ENCODE data around the gene SLC4A1. TPM values are rescaled to one million over a fixed set of nuclear protein-coding genes. Genes with fewer than 3 reads are reported as not detected.

Gene SLC4A1
- total RNA-seq, 1 donor, result not detected

DNA sequence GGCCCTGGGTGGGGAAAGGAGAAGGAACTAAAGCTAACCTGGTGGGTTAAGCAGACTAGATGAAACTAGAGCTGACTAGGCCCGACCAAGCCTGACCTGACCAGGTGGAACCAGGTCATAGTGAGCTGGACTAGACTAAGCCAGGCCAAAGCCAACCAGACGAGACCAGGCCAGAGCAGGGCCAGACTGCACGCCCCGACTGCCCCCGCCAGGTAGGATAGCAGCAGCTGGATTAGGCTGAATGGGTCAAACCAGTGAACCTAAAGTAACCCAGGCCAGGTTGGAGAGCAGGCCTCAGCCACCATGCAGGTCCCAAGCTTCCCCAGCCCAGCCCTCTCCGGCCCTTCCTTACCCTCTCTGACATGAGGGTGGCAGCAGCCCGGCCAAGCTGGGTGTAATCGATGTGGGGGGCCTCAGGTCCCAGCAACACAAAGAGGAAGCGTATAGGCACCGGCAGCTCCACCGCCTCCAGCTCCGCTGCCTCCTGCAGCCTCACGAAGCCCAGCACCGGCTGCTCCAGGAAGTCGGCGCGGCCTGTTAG lies 9.1 kb downstream of the SLC4A1 start:
- DNase-seq (ENCODE audit: low read depth), result no peak
- TF ChIP-seq CTCF (IDR thresholded peaks at IDR 0.05; ENCODE audit: insufficient read depth, low read depth, low read length), result no peak
- H3K4me3 ChIP-seq (ENCODE audit: low read depth, low read length), result no peak overlapping the region

DNA sequence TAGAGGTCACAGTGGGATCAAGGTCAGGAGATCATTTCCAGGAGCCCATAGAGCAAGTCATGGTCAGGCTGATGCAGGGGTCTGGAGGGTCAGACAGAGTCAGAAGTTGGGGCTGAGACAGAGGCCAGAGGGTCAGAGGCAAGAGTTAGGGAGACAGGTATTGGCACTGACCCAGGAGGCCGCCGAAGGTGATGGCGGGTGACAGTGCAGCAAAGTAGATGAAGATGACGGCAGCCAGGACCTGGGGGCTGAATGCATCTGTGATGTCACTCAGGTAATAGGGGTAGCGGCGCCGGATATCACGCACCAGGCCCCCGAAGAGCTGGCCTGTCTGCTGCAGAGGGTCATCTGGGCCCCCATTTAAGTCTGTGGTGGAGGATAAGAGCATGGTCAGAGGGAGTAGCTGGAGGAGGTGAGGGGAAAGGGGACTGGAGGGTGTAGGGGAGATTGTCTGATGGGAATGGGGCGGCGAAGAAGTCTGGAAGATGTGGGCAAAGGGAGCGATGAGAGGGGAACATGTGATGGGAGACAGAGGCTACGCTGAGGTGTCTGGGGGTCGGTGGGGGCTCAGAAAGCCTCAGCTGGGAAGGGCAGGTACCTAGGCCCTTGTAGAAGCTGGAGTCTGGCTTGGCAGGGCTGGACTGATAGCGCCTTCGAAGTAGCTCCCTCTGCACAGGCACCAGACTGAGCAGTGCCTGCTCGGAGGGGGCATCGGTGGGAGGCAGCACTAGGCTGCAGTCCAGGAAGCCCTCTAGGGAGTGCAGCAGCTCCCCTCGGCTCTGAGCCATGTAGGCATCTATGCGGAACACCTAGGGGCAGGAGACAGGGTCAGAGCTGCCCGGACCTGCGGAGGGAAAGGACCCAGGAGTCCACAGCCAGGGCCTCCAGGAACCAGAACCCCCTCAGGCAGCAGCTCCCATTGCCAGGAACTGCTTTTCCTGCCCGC lies 9.8 kb downstream of the SLC4A1 start:
- H3K4me3 ChIP-seq (ENCODE audit: low read depth, low read length), result no peak overlapping the region
- no peak for DNase-seq (ENCODE audit: low read depth)
- TF ChIP-seq CTCF (IDR thresholded peaks at IDR 0.05; ENCODE audit: insufficient read depth, low read depth, low read length), result no peak

DNA sequence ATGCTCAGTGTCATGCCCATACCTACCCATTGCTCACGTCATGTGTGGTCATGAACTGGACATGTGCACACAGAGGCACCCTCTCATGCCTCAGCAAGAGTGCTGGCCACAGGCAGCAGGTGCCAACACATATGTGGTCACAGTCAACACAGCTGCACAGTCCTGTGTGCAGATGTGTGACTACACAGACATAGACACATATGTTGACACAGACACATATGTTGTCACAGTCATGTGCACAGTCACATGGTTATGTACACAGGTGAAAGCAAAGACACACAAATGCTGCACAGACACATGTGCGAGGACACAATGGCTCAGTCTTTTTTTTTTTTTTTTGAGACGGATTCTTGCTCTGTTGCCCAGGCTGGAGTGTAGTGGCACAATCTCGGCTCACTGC lies 11.3 kb downstream of the SLC4A1 start:
- no peak overlapping the region for H3K4me3 ChIP-seq (ENCODE audit: low read depth, low read length)
- no peak for DNase-seq (ENCODE audit: low read depth)
- no peak for TF ChIP-seq CTCF (IDR thresholded peaks at IDR 0.05; ENCODE audit: insufficient read depth, low read depth, low read length)

DNA sequence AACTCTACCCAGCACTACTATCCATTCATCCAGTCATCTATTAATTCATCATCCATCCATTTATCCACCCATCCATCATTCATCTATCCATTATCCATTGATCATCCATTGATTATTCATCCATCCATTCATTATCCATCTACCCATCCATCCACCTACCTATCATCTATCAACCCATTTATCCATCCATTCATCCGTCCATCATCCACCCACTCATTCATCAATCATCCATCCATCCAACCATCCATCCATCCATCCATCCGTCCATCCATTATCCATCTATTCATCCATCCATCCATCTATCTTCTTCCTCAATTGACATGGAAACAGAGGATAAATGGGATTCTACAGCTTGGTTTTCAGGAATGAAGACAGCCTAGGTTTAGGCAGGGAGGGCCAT lies 12.0 kb downstream of the SLC4A1 start:
- no peak overlapping the region for H3K4me3 ChIP-seq (ENCODE audit: low read depth, low read length)
- TF ChIP-seq CTCF (IDR thresholded peaks at IDR 0.05; ENCODE audit: insufficient read depth, low read depth, low read length), result no peak
- no peak for DNase-seq (ENCODE audit: low read depth)

GRCh38 chr17:44254361-44255095 lies 13.4 kb downstream of the SLC4A1 start:
- no peak for DNase-seq (ENCODE audit: low read depth)
- no peak overlapping the region for H3K4me3 ChIP-seq (ENCODE audit: low read depth, low read length)
- TF ChIP-seq CTCF (IDR thresholded peaks at IDR 0.05; ENCODE audit: insufficient read depth, low read depth, low read length), result no peak

DNA sequence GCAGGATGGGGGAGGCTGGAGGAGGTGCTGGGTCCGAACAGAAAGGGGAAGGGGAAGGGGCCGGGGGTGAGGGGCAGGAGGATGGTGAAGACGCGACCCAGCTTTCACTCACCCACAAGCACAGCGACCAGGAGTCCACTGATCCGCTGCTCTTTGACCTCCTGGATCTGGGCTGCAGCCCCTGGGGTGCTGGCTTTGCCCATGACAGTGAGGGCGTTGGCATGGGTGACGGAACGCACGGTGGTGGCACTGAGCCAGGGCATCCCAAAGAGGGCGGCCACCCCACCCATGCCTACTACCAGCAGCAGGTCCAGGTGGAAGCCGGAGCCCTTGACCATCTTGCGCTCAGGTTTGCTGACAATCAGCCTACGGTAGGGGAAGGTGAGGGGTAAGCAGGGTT lies 14.9 kb downstream of the SLC4A1 start:
- TF ChIP-seq CTCF (IDR thresholded peaks at IDR 0.05; ENCODE audit: insufficient read depth, low read depth, low read length), result no peak
- no peak for DNase-seq (ENCODE audit: low read depth)
- no peak overlapping the region for H3K4me3 ChIP-seq (ENCODE audit: low read depth, low read length)

Measured in fibroblast of villous mesenchyme (primary cell).